Measurements from ENCODE around the gene TSKS.

- TF ChIP-seq EZH2phosphoT487 (IDR thresholded peaks at IDR 0.05; ENCODE audit: low read depth) (no peak), CTCF (IDR thresholded peaks at IDR 0.05; ENCODE audit: low read depth, low read length) (no peak)
Measured at GRCh38 chr19:49798574-49798973, 35.5 kb upstream of the TSKS start.

Measured in OCI-LY3 (cell line).